Measurements from ENCODE around the gene LMTK2. TPM values are rescaled to one million over a fixed set of nuclear protein-coding genes. Genes with fewer than 3 reads are reported as not detected.

LMTK2 gene
- total RNA-seq, 1 experiment from 2014 or later, result 16.8 TPM

- in situ Hi-C loops (cut with HindIII; ENCODE audit: low pct_unique_long_range_greater_than_20kb, low sequenced_read_pairs), result no loop called here
- no peak for DNase-seq (ENCODE audit: low read depth)
Observed at GRCh38 chr7:98191668-98192431, 85.2 kb downstream of the LMTK2 start.

- DNase-seq (ENCODE audit: low read depth), result no peak
- in situ Hi-C loops (cut with HindIII; ENCODE audit: low pct_unique_long_range_greater_than_20kb, low sequenced_read_pairs), result no loop called here
Observed at GRCh38 chr7:98192781-98193457, 86.3 kb downstream of the LMTK2 start.

DNA sequence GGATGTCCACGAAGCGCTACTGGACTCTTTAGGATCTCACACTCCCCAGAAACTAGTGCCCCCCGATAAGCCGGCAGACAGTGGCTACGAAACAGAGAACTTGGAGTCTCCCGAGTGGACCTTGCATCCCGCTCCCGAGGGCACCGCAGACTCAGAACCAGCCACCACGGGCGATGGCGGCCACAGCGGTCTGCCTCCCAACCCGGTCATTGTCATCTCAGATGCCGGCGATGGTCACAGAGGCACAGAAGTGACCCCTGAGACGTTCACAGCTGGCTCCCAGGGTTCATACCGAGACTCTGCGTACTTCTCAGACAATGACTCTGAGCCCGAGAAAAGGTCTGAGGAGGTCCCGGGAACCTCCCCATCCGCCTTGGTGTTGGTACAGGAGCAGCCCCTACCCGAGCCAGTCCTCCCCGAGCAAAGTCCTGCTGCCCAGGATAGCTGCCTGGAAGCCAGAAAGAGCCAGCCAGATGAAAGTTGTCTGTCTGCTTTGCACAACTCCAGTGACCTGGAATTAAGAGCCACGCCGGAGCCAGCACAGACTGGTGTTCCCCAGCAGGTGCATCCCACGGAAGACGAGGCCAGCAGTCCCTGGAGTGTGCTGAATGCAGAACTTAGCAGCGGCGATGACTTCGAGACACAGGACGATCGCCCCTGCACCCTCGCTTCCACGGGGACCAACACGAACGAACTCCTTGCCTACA, 87.0 kb downstream of the LMTK2 start:
- no peak for DNase-seq (ENCODE audit: low read depth)
- in situ Hi-C loops (cut with HindIII; ENCODE audit: low pct_unique_long_range_greater_than_20kb, low sequenced_read_pairs), result no loop called here

- DNase-seq (ENCODE audit: low read depth), result no peak
- in situ Hi-C loops (cut with HindIII; ENCODE audit: low pct_unique_long_range_greater_than_20kb, low sequenced_read_pairs), result no loop called here
Observed at GRCh38 chr7:98194186-98194585, 87.5 kb downstream of the LMTK2 start.

- in situ Hi-C loops (cut with HindIII; ENCODE audit: low pct_unique_long_range_greater_than_20kb, low sequenced_read_pairs), result no loop called here
- no peak for DNase-seq (ENCODE audit: low read depth)
Observed at GRCh38 chr7:98194672-98195457, 88.2 kb downstream of the LMTK2 start.

DNA sequence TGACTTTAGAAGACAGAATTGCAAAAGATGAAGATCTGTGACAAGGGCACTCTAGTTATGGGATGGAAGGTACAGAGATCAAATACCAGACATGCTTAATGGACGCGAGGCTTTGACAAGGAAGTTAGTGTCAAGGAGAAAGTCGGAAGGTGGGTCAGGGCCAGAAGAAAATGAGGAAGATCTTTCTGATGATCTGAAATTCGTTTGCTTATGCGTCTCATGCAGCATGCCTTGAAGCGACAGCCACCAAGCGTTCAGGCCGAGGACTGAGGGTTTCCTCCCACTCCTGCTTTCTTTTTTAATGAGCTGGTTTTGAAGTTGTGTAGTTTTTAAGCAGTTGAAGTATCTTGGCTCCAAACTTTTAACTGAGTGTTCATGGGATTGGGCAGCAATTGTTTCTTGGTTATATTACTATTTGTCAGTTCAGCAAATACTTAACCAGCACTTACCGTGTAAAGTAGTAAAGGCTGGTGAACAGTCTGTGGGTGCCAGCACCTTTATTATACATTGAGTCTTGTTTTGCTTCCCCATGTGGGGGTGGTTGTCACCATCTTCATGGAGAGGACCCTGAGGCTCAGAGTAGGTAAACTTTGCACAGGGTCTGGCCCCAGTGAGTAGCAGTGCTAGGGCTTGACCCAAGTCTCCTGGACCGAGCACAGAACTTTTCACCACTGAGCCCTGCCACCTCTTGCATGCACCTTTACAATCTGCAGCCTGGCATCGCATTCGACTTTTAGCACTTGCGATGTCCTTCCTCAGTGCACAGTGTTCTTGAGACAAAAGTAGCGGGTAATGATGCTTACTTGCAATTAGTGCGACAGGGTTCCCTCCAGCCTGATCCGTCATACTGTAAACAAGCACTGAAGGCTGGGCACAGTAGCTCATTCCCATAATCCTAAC, 90.3 kb downstream of the LMTK2 start:
- in situ Hi-C loops (cut with HindIII; ENCODE audit: low pct_unique_long_range_greater_than_20kb, low sequenced_read_pairs), result no loop called here
- DNase-seq (ENCODE audit: low read depth), result no peak

- DNase-seq (ENCODE audit: low read depth), result no peak
- in situ Hi-C loops (cut with HindIII; ENCODE audit: low pct_unique_long_range_greater_than_20kb, low sequenced_read_pairs), result no loop called here
Observed at GRCh38 chr7:98199131-98199530, 92.5 kb downstream of the LMTK2 start.

DNA sequence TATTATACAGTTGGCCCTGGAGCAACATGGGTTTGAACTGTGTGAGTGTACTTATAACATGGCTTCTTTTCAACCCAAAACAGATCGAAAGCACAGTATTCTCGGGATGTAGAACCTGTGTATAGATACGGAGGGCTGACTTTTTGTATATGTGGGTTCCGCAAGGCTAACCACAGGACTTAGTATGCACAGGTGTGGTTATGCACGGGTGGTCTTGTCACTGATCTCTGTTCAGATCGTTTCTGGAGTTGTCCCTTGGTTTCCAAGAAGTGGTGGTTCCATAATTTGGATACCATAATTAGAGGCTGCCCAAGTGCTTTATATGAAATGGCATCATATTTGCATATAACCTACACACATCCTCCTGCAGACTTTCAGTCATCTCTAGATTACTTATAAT, 93.7 kb downstream of the LMTK2 start:
- DNase-seq (ENCODE audit: low read depth), result no peak
- in situ Hi-C loops (cut with HindIII; ENCODE audit: low pct_unique_long_range_greater_than_20kb, low sequenced_read_pairs), result no loop called here

DNA sequence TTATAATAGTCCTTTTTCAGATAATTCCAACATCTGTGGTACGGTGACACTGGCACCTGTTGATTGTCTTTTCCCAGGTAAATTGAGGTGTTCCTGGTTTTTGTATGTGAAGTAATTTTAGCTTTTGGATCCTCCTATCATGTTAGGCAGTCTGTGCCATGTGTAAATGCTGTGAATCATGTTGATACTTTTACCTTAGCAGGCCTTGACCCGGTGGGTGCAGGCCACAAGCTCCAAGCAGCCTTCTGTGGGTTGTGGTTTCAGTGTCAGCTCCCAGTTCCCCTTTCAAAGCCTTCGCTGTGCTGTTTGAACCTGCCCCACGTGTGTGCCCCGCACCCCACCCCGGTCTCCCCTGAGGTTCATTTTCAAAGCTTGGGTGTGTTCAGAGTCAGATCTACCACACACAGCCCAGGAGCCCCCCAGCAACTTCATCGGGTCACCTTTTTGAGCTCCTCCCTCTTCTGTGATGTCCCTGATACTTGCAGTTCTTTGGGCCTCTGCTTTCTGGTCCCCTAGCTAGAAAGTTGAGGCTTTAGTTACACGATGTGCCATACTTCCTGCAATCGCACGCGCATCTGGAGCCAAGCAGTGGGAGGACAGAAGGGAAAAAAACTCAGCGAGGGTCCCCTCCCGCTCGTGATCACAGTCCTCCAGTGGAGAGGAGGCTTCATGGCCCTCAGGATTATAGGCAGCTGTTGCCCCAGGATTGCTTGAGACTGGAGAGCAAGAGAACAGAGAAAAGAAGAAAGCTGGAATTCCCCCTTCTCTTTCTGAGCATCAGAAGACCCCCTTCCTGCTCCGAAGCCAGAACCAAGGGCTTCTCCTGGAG, 95.9 kb downstream of the LMTK2 start:
- in situ Hi-C loops (cut with HindIII; ENCODE audit: low pct_unique_long_range_greater_than_20kb, low sequenced_read_pairs), result no loop called here
- DNase-seq (ENCODE audit: low read depth), result no peak

- DNase-seq (ENCODE audit: low read depth), result no peak
- in situ Hi-C loops (cut with HindIII; ENCODE audit: low pct_unique_long_range_greater_than_20kb, low sequenced_read_pairs), result no loop called here
Observed at GRCh38 chr7:98203261-98203963, 96.8 kb downstream of the LMTK2 start.

- DNase-seq (ENCODE audit: low read depth), result no peak
- in situ Hi-C loops (cut with HindIII; ENCODE audit: low pct_unique_long_range_greater_than_20kb, low sequenced_read_pairs), result no loop called here
Observed at GRCh38 chr7:98203964-98204605, 97.4 kb downstream of the LMTK2 start.

DNA sequence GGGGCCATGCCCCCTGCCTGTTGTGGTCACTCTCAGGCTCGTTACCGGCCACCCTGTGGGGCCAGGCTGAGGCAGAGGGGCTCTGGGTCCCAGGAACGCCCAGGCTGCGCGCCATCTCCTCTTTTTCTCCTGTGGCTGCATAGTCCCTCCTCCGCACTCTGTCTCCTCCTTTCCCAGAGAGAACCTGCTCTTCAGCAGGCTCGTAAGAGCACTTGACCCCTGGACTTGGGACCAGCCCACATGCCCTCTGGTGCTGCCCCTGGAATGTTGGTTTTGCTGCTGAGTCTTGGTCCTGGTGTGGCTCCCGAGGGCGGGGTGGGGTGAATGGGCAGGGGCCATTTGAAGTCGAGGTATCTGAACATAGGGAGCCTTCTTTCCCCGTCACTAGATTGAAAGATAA, 98.0 kb downstream of the LMTK2 start:
- no peak for DNase-seq (ENCODE audit: low read depth)
- in situ Hi-C loops (cut with HindIII; ENCODE audit: low pct_unique_long_range_greater_than_20kb, low sequenced_read_pairs), result no loop called here

GRCh38 chr7:98205162-98205845, 98.6 kb downstream of the LMTK2 start:
- no peak for DNase-seq (ENCODE audit: low read depth)
- in situ Hi-C loops (cut with HindIII; ENCODE audit: low pct_unique_long_range_greater_than_20kb, low sequenced_read_pairs), result no loop called here

DNA sequence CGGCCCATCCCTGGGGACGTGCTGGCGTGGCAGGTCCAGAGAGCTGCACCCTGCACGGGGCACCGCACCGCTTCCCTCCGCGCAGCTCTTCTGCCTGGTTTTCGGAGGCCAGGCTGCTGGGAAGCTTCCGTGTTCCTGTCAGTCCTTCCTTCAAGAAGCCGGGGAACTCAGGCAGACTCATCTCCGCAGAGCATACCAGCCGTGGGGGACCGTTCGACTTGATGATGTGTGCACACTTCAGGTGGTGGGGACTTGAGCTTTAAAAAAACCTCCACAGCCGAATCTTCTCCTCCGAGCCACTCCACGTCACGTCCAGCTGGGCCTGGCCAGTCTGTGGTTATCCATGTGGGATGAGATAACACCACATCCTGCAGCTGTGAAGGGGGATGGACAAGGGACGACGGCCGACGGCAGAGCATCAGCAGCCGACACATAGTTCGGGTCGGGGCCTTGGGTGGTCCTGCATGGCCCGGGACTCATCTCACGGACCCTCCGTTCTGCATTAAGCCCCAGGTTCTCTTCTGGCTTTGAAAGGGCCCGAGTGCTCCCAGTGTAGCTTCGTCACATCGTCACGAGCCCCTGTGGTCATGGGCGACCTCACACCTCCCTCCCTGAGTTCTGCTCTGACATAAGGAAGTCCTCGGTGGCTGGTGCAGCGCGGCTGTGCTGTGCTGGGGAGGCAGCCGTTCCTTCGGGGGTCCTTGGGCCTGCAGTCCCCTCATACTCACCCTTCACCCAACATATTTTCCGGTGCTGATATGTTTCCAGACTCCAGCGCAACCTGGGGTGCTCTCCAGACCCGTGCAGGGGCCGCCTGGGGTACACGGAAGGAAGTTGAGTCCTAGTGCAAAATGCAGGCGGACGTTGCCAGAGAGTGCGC, 100.0 kb downstream of the LMTK2 start:
- no peak for DNase-seq (ENCODE audit: low read depth)
- in situ Hi-C loops (cut with HindIII; ENCODE audit: low pct_unique_long_range_greater_than_20kb, low sequenced_read_pairs), result no loop called here

Data from Caki2 (cell line).